Mucosa of gallbladder (tissue), 1 donor: ENCODE results near the gene HIF3A. TPM values are rescaled to one million over a fixed set of nuclear protein-coding genes. Genes with fewer than 3 reads are reported as not detected.
"Not testable (repeated sequence)": the region's sequence is repeated elsewhere in the genome, so short reads cannot be mapped to it uniquely, and the experiment has no call there.

ENCODE experiments used
- DNase-seq: peaks from one replicate; pipeline ENCODE4 v3.0.0-alpha.2; 2020; ENCODE audit warnings: low spot score
- total RNA-seq: library from RNA; stranded (reverse); gene quantifications from one replicate; pipeline ENCODE4 v1.2.1, GENCODE V29; 2021
- donor health status: DM: no; HTN: no; CAD: no.

HIF3A gene
- 52.0 TPM for total RNA-seq

DNA sequence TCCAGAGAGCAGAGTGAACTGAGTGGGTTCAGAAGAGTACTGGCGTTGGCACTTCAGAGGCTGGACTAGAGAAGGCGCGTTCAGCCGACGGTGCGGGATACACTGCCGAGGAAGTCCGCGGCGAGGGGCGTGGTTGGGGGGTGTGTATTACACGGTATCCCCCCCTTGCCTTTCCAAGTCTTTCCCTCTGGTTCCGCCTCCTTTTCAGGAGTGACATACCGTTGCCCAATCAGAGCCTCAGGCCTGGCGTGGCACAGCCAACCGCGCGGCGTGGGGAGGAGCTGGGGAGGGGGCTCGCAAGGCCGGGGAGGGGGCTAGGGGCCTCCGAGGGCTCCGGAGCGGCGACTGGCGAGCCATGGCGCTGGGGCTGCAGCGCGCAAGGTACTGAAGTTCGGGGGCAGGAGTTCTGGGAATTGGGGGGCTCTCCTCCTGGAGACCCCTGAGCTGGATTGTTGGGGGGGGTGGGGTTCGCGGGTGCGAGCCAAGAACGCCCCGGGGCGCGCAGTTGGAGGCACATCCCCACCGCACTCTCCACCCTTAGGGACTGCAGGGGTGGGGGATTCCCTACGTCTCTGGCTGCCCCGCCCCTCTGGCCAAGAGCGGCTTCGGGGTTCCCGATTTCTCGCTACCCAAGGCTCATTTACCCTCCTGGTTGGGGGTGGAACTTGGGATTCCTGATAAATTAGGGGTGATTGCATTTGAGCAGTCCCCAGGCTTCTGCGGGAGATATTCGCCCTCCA is at the start of gene HIF3A:
Gene HIF3A, plus strand, starts transcription at position 321 of the 740 bp plus-strand sequence. Its CDS starts 35 bp downstream, at position 356.
- DNase-seq, result peak; percentile 67

DNA sequence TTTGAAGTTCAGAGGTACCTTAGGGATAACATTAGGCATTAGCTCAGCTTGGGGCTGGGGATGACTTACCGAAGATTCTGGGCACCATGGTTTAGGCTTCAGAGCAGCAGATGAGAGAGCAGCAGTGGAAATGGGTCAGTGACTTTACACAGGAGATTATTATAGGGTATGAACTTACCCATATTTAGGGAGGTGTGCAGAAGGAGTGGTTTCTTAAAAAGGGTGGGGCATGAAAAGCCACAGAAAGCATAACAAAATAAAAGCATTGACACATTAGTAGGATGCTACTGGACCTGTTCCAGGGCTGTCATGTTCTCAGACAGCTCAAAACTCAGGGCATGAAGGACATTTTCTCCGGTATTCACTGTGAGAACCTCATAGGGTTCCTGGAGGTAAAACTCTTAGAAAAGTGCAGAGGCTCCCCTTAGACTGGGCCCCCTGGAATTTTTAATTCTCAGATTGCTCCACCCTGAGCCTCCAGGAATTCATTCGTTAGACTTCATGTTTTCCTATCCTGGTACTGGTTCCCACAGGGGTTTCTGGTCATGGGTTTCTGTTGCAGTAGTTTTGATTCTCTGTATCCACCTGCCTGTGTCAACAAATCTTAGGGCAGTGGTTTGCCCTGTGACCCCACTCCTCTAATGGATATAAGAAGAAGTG is 46.6 kb upstream of the HIF3A start:
- DNase-seq, result no peak

DNA sequence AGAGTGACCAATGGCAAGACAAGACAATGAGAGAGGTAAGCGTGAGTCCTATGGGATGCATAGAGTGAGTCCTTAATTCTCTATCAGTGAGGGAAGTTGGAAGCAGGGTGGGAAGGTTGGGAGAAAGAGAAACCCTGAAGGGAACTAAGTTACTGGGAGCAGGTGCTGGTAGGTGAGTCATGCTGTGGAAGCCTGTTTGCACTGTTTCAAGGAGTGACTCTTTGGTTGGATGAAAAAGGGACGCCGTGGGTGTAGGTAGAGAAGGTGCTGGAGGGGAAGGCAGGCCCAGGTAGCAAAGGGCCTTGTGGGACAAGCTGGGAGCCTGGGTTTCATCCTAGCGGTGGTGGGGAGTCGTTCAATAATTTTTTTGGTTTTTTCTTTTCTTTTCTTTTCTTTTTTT is 45.4 kb upstream of the HIF3A start:
- DNase-seq, result no peak

DNA sequence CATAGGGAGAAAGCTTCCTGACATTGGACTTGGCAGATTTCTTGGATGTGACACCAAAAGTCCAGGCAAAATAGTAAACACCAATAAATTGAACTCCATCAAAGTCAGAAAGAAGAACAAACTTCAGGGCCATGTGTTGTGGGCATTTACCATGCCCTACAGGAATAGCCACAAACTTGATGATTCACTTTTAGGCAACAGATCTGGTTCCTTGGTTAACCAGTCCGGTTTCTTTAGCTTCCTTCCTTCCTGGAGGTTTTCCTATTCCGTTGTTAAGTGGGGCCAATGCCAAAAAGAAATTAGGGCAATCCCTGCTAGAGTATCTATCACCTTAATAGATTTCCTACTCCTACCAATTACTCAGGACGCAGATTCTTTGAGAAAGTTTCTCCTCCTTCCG is 42.1 kb upstream of the HIF3A start:
- no peak for DNase-seq

DNA sequence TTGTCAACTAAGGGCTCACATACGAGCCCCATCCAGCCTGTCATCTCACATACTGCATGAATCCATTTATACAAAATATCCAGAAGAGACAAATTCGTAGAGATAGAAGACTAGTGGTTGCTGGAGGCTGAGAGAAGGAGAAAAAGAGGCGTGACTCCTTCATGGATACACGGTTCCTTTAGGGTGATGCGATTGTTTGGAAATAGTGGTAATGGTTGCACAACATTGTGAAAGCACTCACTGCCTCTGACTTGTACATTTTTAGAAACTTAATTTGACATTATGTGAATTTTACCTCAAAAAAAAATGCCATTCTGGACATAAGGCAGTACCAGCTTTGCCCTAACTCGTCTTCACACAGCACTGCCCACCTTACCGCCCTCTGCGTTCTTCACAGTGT is 40.0 kb upstream of the HIF3A start:
- no peak for DNase-seq

DNA sequence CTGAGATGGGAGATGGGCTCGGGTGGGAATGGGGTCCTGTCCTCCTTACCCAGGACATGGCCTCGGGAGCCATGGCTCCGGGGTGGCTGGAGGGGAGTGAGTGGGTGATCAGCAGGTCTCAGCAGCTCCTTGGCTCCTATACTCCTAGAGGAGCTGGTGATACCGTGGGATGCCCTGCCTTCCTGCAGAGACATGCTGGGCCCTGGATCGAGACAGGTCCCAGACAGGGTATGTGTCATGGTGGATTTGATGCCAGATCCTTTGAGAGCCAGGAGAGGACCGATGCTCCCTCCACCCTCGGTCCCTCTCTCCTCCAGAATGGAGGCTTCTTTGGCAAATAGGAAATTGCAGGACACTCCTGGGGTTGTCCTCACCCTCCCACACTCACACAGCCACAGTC is 35.3 kb upstream of the HIF3A start:
- DNase-seq, result not testable (repeated sequence)

DNA sequence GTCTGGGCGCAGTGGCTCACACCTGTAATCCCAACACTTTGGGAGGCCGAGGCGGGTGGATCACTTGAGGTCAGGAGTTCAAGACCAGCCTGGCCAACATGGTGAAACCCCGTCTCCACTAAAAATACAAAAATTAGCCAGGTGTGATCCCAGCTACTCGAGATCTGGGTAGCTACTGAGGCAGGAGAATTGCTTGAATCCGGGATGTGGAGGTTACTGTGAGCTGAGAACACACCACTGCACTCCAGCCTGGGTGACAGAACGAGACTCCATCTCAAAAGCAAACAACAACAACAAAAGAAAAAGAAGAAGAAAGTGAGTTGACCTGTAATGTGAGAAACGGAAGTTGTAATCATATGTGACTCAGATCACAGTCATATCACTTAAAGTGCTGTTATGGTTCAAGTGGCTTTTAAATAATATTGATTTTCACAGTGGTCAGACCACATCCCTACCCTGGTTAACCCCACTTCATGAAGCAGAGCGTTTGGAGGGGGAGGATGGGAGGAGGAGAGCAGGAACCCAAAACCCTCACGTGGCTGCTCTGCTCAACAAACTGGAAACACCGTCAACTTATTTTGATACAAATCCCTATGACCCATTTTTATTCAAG is 34.1 kb upstream of the HIF3A start:
- DNase-seq, result not testable (repeated sequence)

GRCh38 chr19:46264801-46265200 is 32.0 kb upstream of the HIF3A start:
- DNase-seq, result not testable (repeated sequence)

DNA sequence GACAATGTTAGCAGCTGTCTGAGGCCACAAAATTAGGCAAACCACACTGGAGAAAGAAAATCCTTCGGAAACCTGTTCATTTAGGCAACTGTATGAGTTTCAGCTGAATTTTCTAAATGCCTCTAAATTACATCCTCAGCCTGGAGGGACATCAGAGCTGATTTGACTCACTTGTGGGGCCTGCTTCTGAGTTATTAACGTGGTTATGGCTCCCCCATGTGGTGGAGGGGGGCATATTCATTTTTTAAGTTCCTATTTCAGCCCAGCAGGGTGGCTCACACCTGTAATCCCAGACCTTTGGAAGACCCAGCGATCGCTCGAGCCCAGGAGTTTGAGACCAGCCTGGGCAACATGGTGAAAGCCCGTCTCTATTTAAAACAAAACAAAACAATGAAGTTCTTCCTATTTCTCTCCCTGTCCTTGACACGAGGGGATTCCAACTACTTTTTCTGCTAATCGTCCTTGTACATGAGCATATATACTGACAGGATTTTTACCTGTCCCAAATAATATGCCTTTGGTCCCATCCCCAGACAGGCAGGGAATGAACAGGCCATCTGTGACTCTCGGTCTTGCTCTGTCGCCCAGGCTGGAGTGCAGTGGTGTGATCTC is 31.5 kb upstream of the HIF3A start:
- DNase-seq, result peak; percentile 76

- DNase-seq, result no peak
Measured at GRCh38 chr19:46269101-46269500, 27.7 kb upstream of the HIF3A start.

DNA sequence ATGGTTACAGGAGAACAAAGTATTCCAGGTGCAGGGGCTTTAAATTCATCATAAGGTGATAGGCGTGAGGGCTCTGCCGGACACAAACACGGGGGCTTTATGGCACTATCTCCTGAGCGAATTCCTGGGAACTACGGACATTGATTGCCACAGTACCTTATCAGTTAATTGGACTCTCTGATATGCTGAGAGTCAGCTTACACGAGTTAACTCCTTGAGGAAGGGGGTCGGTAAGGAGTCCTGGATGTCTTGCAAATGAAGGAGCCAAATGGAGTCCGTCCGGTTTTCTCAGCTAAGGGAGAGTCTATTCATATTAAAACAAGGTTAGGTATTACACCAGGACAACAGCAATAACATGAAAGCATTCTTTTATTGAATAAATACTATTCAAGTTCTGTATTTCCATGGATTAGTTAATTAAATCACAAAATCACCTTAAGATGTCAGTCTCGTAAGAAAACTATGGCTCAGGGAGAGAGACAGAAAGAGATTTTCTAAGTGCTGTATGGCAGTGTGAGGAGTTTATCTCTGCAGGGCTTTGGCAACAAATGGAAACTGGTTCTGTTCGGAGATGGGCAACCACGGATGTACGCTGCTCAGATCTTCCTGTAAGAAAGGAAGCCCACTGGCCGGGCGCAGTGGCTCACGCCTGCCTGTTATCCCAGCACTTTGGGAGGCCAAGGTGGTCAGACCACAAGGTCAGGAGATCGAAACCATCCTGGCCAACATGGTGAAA is 26.2 kb upstream of the HIF3A start:
- DNase-seq, result no peak

DNA sequence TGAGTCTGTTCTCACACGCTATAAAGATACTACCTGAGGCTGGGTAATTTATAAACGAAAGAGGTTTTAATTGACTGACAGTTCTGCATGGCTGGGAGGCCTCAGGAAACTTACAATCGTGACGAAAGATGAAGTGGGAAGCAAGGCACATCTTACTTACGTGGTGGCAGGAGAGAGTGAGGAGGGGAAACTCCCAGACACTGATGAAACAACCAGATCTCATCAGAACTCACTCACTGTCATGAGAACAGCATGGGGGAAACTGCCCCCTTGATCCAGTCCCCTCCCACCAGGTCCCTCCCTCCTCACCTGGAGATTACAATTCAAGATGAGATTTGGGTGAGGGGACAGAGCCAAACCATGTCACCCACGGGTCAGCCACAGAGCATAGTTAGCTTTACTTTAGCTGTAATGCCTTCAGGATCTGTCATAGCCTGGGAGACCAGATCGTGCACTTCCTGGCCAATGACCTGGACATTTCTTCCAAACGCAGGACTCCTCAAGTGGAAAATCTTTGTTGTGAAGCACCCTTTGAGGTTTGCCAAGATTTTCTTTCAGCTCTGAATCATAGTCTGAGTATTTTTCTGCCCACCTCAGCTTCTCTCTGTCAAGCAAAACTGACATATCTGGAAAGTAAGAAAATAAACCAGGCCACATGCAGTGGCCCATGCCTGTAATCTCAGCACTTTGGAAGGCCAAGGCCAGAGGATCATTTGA is 25.2 kb upstream of the HIF3A start:
- no peak for DNase-seq

- not testable (repeated sequence) for DNase-seq
Measured at GRCh38 chr19:46273931-46274330, 22.9 kb upstream of the HIF3A start.

DNA sequence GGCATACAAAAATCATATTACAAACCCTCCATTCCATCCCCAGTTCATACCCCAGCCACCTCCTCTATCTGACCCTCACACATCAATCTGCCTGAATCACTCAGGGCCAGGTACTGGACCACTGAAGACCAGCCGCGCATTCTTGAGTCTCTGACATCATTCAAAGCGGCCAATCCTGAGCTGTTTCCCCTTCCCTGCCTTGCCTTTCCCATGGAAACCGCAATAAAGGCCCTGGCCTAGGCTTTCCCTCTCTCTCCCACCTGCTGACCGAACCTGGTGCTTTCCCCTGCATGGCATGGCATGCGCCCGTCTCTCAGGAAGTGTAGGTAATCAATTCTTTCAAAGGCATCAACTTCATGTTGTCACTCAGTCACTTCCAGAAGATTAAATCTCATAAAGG is 17.7 kb upstream of the HIF3A start:
- DNase-seq, result no peak

DNA sequence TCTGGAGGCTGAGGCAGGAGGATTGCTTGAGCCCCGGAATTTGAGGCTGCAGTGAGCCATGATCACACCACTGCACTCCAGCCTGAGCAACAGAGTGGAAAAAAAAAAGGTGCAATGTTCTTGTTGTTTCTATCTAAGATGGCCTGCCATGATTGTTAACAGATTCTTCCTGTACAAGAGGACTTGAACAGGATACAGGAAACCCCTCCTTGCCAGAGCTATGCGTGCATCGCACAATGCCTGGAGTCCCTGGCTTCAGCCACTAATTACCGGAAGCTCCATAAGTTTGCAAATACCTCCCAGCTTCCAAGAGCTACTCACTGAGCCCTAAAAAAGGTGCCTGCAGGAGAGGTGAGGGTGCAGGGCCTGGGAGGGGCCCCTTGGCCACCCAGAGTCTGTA is 13.1 kb upstream of the HIF3A start:
- DNase-seq, result no peak

DNA sequence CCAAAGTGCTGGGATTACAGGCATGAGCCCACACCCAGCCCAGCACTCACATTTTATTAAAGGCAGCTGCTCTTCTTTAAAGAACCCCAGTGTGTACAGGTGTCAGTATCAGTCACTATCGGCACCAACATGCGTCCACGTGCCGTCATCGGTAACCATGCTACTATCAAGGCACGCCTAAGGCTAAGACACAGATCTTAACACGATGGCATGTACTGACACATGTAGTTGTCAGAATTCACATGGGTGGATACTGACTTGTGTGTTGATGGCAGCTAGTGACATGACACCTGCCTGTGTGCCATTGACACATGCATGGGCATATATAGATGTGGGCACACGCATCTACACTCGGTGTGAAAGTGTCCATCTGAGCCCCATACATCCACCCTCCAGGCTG is 12.2 kb upstream of the HIF3A start:
- no peak for DNase-seq

DNA sequence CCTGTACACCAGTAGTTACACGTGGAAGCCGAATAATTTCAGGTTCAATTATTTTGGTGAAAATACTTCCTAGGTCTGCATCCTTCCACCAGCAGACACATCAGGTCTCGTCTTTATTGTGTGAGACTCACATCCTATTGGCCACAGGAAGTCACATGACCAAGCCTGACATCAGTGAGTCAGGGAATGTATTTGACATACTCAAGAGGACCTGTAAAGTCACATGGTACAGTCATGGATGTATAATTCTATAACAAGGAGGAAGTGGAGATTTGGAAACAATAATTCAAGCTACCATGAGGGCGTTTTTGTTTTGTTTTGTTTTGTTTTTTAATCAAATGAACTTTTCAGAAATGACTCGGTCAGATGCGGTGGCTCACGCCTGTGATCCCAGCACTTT is 9.3 kb upstream of the HIF3A start:
- DNase-seq, result no peak

GRCh38 chr19:46288896-46289588 is 7.8 kb upstream of the HIF3A start:
- no peak for DNase-seq

GRCh38 chr19:46289724-46290619 is 6.9 kb upstream of the HIF3A start:
- no peak for DNase-seq

- DNase-seq, result no peak
Measured at GRCh38 chr19:46291829-46292228, 5.0 kb upstream of the HIF3A start.
